H54 (cell line): Measurements from ENCODE around the gene FAM131C.
A peak's percentile ranks its signal among the peaks of the same experiment; 100 is the strongest.
"Not testable (repeated sequence)": the region's sequence is repeated elsewhere in the genome, so short reads cannot be mapped to it uniquely, and the experiment has no call there.

Source experiments
- DNase-seq: peaks from one replicate; pipeline ENCODE4 v3.0.0; 2011; ENCODE audit warnings: low spot score, mixed read lengths; ENCODE audit not compliant: insufficient read length
- FAIRE-seq: peaks from 3 replicates; lab custom pipeline; 2011; peaks lifted over from hg19 to GRCh38; lab: Jason Lieb, UNC
- POLR2A ChIP-seq: IDR thresholded peaks from 2 replicates; pipeline ENCODE4 v1.6.1; 2011; ENCODE audit warnings: low read depth, mild to moderate bottlenecking, low read length

Gene FAM131C

DNA sequence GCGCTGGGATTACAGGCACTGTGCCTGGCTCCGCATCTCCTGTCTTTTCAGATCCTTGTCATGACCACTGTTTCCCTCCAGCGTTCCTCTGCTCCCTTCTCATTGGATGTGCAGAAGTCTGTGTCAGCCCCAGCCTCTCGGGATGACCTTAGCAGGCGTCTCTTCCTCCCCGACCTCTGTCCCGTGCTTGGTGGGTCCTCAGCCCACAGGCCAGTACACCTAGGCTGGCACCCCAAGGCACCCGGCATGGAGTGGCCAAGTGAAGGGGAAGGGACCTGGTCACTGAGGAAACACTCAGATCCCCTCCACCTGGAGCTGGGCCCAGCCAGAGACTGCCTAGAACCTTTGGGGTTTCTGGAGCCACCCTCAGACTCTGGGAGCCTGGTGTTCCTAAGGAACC lies 32.3 kb downstream of the FAM131C start:
- FAIRE-seq (no peak), DNase-seq (no peak)
- no peak for TF ChIP-seq POLR2A

DNA sequence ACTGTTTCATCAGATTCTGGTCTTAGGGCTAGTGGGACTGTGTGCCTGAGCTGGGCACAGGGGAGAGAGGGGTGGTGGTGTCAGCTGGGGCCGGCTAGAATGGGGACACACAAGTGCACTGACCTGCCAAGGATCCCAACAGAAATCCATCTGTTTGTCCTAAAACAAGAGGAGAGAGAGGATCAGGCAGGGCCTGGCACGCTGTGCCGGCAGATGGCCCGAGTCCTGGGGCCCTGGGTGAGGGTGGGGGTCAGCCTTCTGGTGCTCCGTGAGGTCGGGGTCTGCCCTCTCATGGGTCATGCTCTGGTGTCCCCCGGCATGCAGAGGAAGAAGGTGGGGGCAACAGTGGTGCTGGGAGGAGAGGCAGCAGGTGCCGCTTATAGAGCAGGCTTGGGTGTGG lies 33.6 kb downstream of the FAM131C start:
- DNase-seq, FAIRE-seq: not testable (repeated sequence)

DNA sequence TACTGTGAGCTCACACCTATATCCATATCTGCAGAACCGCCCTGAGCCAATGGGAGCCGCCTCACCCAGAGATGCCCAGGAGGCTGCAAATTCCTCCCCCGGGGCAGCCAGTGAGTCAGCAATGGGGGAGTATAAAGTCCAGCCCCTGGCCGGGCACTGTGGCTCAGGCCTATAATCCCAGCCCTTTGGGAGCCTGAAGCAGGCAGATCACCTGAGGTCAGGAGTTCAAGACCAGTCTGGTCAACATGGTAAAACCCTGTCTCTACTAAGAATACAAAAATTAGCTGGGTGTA lies 34.9 kb downstream of the FAM131C start:
- FAIRE-seq, result no peak
- TF ChIP-seq POLR2A, result no peak
- peak; percentile 49 for DNase-seq

DNA sequence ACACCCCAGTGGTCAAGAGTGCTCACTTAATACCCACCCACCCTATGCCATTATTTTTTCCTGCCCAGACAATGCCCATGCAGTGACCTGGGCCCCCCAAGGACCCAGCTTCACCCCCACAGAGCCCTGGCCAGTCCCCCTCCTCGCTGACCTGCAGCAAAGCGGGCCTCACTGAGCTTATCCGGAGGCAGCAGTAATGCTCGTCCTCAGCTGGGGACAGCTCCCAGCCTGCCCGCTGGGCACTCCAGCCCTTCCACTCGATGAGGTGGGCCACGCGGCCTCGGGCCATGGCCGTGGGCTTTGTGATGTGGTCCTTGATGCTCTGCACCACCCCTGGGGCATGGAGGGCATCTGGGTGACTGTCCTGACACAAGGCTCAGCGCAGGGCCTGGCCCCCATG lies 37.0 kb downstream of the FAM131C start:
- not testable (repeated sequence) for DNase-seq, FAIRE-seq

DNA sequence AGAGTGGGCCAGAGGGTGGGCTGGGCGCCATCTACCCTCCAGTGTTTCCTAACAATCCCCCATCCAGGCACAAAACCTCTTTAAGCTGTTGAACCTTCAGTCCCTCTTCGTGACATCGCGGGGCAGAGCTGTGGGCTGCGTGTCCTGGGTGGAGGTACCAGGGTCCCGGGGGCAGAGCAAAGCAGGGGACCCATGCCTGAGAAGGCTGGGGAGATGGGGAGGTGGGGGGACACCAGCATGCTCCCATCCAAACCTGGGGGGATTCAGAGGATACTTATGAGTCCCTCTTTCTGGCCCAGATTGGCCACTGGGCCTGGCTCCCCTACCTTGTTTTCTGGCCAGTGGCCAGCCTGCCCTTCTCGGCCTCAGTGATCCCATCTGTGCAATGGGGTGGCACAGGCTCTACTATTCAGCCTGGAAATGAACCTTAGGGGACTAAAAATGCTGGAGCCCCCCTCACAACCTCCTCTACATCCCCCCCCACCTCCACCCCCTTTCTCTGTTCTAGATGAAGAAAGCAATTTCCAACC lies 40.3 kb downstream of the FAM131C start:
- not testable (repeated sequence) for DNase-seq, FAIRE-seq

DNA sequence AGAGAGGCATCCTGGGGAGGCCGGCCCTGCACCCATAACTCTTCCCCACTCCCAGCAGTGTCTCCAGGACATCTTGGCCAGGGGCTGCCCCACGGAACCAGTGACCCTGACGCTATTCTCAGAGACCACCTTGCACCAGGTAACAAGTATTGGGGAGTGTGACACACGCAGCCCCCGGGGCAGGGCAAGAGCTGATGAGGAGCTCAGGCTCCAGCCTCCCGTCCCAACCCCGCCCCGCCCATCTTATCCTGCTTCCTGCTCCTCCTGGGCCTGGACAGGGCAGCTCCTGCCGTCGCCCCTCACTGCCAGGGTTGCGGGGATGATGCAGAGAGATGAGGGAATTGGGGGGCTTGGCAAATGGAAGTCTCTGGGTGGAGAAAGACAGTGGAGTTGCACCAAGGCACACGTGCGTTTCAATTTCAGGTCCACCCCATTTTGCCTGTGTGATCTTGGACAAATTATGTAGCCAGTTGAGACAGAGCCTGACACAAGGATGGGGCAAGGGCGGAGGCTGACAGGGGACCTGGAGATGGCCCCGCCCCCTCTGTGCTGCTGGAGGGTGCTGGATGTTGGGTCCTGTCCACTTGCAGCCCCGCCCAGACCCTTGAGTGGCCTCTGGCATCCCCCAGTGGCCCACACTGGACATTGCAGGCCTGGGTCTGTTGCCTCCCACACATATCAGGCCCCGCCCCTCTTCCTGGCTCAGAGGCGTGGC lies 40.9 kb downstream of the FAM131C start:
- FAIRE-seq (no peak), DNase-seq (peak; percentile 80)

DNA sequence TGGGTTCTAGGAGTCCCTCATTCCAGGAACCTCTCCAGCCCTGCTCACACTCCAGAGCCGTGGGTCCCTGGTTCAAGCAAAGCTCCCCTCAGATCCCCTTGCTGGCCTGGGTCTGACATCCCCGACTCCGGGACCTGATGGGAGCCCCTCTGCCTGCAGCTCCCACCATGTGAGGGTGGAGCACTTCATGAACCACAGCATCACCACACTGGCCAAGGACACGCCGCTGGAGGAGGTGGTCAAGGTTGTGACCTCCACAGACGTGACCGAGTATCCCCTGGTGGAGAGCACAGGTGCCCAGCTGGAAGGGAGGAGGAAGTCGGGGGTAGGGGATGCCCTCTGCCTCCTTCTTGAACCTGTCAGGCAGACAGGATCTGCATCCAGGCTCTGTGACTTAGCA lies 41.9 kb downstream of the FAM131C start:
- TF ChIP-seq POLR2A, result no peak
- DNase-seq (no peak), FAIRE-seq (no peak)

More for the DNA sequence above, 40.9 kb downstream of the FAM131C start:
- no peak for TF ChIP-seq POLR2A

DNA sequence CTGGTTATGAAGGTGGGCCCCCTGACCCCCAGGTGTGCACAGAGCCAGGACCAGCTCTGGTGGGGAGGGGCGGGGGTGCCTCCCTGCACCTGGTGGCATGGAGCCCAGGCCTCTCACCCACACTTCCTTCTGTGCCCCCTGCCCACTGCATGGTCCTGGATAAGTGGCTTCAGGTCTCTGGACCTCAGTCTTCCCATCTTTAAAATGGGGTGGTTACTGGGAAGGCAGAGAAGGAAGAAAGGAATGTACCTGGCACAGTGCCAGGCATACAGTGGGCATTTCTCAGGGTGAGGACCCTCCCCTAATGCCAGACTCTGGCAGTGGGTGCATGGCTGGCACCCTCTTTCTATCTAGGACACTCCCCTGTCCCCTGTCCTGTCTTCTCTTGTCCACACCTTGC lies 44.2 kb downstream of the FAM131C start:
- TF ChIP-seq POLR2A, result no peak

DNA sequence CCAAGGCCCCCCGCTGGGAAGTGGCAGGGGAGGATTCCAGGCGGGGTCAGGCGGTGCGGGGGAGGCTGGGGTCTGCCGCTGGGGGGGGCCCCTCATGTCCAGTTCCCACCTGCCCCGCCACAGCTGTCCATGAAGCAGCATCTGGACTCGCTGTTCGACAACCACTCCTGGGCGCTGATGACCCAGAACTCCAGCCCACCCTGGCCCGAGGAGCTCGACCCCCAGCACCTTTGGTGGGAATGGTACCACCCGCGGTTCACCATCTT lies 44.5 kb downstream of the FAM131C start:
- DNase-seq, FAIRE-seq: not testable (repeated sequence)

More for the DNA sequence above, 44.2 kb downstream of the FAM131C start:
- FAIRE-seq, result no peak
- no peak for DNase-seq

DNA sequence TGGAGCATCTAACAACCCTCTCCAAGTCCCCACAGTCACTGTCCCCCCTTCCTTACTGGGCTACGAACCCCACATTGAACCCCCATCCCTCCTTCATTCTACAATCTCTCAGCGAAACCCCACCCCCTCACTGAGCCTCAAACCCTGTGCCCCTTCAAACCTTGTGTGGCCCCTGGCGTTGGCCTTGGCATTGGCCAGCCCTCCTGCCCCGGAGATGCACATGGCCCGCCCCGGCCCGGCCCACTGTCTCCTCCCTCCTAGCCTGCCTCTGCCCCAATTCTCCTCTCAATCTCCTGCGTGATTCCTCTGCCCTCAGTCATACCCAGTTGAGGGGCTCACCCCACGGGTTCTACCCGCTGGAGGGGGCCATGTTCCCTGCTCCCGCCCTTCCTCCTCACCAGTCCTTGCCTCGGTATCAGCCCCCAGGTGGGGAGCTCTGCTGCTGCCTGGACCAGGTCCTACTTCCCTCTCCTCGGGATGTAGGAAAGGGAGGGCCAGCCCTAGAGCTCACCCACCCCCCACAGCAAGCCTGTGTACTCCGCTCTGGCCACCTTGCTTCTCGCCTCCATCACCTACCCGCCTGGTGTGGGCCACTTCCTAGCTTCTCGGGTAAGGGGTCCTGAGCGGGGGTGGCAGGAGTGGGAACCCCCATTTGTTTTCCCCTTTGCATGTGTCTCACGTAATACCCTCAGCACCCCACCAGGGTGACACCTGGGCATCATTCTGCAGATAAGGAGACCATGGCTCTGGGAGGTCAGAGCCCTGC lies 45.0 kb downstream of the FAM131C start:
- DNase-seq (no peak), FAIRE-seq (no peak)
- TF ChIP-seq POLR2A, result no peak

DNA sequence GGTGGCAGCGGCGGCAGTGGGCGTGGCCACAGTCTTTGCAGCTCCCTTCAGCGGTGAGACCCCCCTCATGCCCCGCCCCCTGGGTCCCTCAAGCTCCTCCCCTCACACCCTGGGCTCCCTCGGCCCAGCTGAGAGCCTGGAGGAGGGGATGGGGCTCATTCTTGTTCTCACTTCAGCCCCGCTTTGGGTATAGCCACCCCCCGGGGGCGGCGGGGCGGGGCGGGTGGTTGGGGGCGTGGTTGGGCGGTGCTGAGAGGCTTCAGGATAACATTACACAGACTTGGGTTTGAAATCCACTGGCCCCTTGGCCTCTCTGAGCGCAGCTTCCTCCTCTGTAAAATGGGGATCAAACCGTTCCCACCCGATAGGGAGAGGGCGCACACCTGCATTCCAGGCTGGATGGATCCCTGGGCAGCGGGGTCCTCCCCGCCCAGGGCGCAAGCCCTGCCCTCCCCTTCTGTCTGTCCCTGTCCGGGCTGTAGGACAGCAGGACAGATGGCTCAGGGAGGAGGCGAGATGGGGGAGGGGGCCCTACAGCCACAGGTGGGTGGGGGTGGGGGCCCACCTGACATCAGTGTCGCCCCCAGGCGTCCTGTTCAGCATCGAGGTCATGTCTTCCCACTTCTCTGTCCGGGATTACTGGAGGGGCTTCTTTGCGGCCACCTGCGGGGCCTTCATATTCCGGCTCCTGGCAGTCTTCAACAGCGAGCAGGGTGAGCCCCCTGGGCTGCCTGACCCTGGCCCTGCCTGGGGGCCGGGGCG lies 46.5 kb downstream of the FAM131C start:
- no peak for TF ChIP-seq POLR2A
- FAIRE-seq (no peak), DNase-seq (no peak)

DNA sequence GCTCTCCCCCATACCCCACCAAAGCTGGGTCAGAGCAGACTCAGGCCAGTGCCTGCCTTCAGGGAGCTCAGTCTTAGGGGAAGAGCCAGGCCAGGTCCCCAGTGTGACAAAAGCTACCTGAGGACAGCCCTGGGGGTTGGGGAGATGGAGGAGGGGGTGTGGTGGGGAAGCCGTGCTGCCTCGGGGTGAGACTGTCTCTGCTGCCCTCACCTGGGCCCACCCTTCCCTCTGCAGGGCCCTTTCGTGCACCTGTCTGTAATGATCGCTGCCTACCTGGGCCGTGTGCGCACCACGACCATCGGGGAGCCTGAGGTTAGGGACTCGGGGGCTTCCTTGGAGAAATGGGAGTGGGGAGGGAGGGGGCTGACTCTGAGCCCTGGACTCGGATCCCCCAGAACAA lies 47.1 kb downstream of the FAM131C start:
- FAIRE-seq, DNase-seq: not testable (repeated sequence)

DNA sequence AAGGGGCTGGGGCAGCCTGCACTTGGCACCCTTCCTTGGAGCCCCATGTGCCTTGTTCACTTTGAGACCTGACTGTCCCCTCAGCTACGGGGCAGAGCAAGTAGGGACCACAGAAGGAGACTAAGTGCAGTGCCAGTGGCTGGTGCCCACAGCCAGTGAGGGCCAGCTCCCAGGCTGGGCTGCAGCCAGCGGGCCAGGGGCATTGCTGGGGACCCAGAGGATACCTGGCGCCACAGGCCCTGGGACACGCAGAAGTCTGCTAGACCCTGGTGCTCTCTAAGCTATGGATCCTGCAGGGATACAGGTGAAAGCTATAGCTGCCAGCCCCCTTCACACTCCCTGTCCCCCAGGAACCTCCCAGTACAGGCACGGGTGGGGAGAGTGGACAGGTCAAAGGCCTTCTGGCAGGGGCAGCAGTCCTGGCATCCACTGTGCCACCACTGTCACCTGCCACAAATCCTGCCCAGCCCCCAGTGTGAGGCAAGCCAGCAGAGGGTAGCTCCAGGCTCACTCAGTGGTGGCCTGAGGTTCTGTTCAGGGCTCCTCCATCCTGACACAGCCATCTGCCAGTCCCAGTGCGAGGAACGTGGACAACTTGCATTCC lies 50.3 kb downstream of the FAM131C start:
- no peak for FAIRE-seq
- DNase-seq, result no peak
- TF ChIP-seq POLR2A, result no peak

DNA sequence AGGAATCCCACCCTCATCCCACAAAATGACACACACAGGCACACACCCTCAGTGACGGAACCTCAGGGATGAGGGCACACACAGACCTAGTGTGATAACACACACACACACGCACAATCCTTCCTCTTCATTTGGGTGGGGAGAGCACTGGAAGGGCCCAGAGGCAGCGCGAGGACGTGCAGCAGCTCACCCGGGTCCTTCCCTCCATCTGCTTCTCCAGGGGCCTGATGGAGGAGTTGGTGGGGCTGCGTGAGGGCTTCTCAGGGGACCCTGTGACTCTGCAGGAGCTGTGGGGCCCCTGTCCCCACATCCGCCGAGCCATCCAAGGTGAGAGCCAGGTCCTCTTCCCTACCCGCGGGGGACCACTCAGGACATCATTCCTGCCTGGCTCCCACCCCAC lies 51.1 kb downstream of the FAM131C start:
- DNase-seq (no peak), FAIRE-seq (no peak)
- no peak for TF ChIP-seq POLR2A
